PC-9 (cell line): ENCODE measurements around the gene ELK3. TPM values are rescaled to one million over a fixed set of nuclear protein-coding genes. Genes with fewer than 3 reads are reported as not detected.
A peak's percentile ranks its signal among the peaks of the same experiment; 100 is the strongest.

Experiments
- BruUV-seq: library from RNA; stranded (reverse); fragments of 400-500 nt; replicated peaks from 2 replicates; lab custom pipeline; 2021; lab: Mats Ljungman, UMichigan
- CTCF ChIA-PET: fragments of 300-600 bp; sonication (Branson Sonifier 250); formaldehyde crosslinking; loops from one replicate; lab custom pipeline; 2022; ENCODE audit warnings: antibody characterized with exemption; lab: Charles Lee
- POLR2A ChIA-PET: fragments of 300-600 bp; sonication (Branson Sonifier 250); formaldehyde crosslinking; loops from one replicate; lab custom pipeline; 2022; ENCODE audit warnings: antibody characterized with exemption; ENCODE audit not compliant: unreplicated experiment; lab: Charles Lee
- DNase-seq, 2 experiments: peaks; one replicate each; pipeline versions ENCODE4 v3.0.0 to v3.0.0-alpha.2; 2015 to 2022; ENCODE audit warnings: mixed read lengths in 1 of 2
- H2AFZ ChIP-seq: fragments of 200-600 bp; sonication (generic); 2 replicates; pipeline ENCODE4 v1.8.1; 2017; ENCODE audit warnings: antibody characterized with exemption
- H3F3A ChIP-seq: fragments of 200-600 bp; sonication (generic); 2 replicates; pipeline ENCODE4 v1.8.1; 2017; ENCODE audit warnings: antibody characterized with exemption, mild to moderate bottlenecking, low read depth; ENCODE audit not compliant: insufficient read depth
- H3K27ac ChIP-seq: fragments of 200-600 bp; sonication (generic); 2 replicates; pipeline ENCODE4 v1.6.1; 2016; ENCODE audit warnings: mixed run types
- H3K27me3 ChIP-seq: fragments of 200-600 bp; sonication (generic); 2 replicates; pipeline ENCODE4 v1.6.1; 2016; ENCODE audit warnings: low read depth, mixed run types; ENCODE audit not compliant: insufficient read depth
- H3K36me3 ChIP-seq: fragments of 200-600 bp; sonication (generic); 2 replicates; pipeline ENCODE4 v1.6.1; 2016; ENCODE audit warnings: low read depth, mixed run types
- H3K4me1 ChIP-seq: fragments of 200-600 bp; sonication (generic); replicated peaks from 2 replicates; pipeline ENCODE4 v1.6.1; 2016; ENCODE audit warnings: mixed run types; ENCODE audit not compliant: insufficient read depth
- H3K4me2 ChIP-seq: fragments of 200-600 bp; sonication (generic); 2 replicates; pipeline ENCODE4 v1.6.1; 2017; ENCODE audit warnings: mixed run types
- H3K4me3 ChIP-seq: fragments of 200-600 bp; sonication (generic); 2 replicates; pipeline ENCODE4 v1.6.1; 2016; ENCODE audit warnings: mixed run types
- H3K79me2 ChIP-seq: fragments of 200-600 bp; sonication (generic); 2 replicates; pipeline ENCODE4 v1.6.1; 2017; ENCODE audit warnings: low read depth, mixed run types
- H3K9me2 ChIP-seq: fragments of 200-600 bp; sonication (generic); 2 replicates; pipeline ENCODE4 v1.8.1; 2017; ENCODE audit warnings: mild to moderate bottlenecking; ENCODE audit not compliant: insufficient read depth
- H3K9me3 ChIP-seq: fragments of 200-600 bp; sonication (generic); 2 replicates; pipeline ENCODE4 v1.8.1; 2016; ENCODE audit warnings: low read depth; ENCODE audit not compliant: insufficient read depth
- H4K20me1 ChIP-seq: fragments of 200-600 bp; sonication (generic); 2 replicates; pipeline ENCODE4 v1.8.1; 2017; ENCODE audit not compliant: insufficient read depth
- EZH2 ChIP-seq: fragments of 200-600 bp; sonication (generic); IDR thresholded peaks from 2 replicates; pipeline ENCODE4 v1.8.0; 2017; ENCODE audit warnings: antibody characterized with exemption, low read depth
- intact Hi-C: fragments of 100-400 bp; cut with micrococcal nuclease; formaldehyde crosslinking; loops from one replicate; pipeline ENCODE4 v1.10.0; 2022; ENCODE audit not compliant: unreplicated experiment
- total RNA-seq: library from RNA; stranded (reverse); gene quantifications from 2 replicates; pipeline ENCODE4 v1.2.3, GENCODE V29; 2021
- TF ChIP-seq, protein P1 (sequence below): fragments of 200-600 bp; sonication (generic); conservative IDR thresholded peaks from 2 replicates; pipeline ENCODE4 v1.6.1; 2017; ENCODE audit warnings: mixed run types, antibody characterized with exemption, mild to moderate bottlenecking, moderate library complexity

Gene ELK3
- total RNA-seq, 1 experiment from 2014 or later: 52.3 TPM

DNA sequence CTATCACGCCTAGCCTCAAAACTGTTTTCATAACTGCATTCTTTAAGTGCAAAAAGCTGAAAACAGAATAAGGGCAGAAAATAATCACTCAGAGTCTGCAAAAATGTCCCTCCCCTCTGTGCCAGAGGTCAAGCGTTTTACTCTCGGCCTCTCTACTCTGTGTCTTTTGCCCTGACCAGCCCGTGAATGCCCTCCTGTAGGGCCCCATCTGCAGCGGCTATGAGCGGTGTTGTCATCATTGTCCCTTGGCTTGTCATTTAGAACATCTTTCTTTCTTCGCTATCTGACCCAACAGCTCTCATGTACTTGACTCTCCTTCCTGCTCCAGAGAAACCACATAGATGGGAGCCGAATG, 21.7 kb downstream of the ELK3 start:
- Histone ChIP-seq H3K4me1 (peaks cover 50% of the 10 kb centered on the region), H3K36me3 (peaks cover 3% of the 10 kb centered on the region; the same call in 1 of the 2 replicates), H3K27ac (no peak overlapping the region; the same call in 1 of the 2 replicates), H2AFZ (no peak overlapping the region), H4K20me1 (no peaks in the 10 kb centered on the region), H3K27me3 (no peaks in the 10 kb centered on the region), H3K9me3 (no peaks in the 10 kb centered on the region), H3F3A (peaks cover 67% of the 10 kb centered on the region), H3K9me2 (no peaks in the 10 kb centered on the region), H3K4me3 (no peak overlapping the region), H3K79me2 (peaks cover 71% of the 10 kb centered on the region), H3K4me2 (no peak overlapping the region)
- POLR2A ChIA-PET: interaction anchor here (0.6 kb wide), 1 partner anchor 829 kb away, joined by 30 read pairs; no protein-coding TSS in a partner anchor
- no TSS peak for BruUV-seq
- CTCF ChIA-PET: interaction anchor here (0.6 to 1.2 kb wide), 7 partner anchors 74 to 370 kb away, joined by 3 to 11 read pairs (median 6); partner anchors contain the start of gene CDK17
- TF ChIP-seq, protein P1, sequence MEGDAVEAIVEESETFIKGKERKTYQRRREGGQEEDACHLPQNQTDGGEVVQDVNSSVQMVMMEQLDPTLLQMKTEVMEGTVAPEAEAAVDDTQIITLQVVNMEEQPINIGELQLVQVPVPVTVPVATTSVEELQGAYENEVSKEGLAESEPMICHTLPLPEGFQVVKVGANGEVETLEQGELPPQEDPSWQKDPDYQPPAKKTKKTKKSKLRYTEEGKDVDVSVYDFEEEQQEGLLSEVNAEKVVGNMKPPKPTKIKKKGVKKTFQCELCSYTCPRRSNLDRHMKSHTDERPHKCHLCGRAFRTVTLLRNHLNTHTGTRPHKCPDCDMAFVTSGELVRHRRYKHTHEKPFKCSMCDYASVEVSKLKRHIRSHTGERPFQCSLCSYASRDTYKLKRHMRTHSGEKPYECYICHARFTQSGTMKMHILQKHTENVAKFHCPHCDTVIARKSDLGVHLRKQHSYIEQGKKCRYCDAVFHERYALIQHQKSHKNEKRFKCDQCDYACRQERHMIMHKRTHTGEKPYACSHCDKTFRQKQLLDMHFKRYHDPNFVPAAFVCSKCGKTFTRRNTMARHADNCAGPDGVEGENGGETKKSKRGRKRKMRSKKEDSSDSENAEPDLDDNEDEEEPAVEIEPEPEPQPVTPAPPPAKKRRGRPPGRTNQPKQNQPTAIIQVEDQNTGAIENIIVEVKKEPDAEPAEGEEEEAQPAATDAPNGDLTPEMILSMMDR: no peak
- TF ChIP-seq EZH2: no peak
- intact Hi-C loops: loop anchor here (1.0 to 5.0 kb wide), 6 partner anchors 83 to 301 kb away; no protein-coding TSS in a partner anchor
- DNase-seq: no peak

DNA sequence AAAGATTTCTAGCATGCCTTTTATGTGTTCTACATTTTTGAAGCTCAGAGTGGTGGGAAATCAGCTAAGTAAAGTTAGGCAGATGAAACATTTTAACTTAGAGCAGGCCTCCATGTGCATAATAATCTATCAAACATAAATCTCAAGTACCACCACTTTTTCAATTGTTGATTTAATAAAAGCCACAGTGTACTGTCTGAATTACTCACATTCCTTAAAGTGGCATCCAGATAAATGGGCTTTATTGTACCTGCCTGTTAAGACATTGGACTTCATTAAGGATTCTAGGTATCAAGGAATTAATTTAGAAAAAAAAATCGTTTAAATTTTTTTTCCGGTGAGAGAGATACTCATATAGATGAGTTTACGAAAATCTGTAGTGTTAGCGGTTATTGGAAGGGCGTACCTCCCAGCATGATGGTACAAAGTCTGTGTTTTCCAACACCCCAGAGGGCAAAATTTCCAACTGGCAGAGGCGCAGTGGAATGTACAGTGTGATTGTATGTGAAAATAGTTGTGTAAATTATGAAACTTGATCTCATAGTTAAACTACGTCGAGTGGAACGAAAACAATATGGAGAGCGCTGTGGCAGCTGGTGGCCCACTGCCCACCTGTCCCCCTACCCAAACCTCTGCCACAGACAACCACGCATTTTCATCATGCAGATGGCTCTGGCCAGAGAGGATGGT, 25.0 kb downstream of the ELK3 start:
- peak overlapping the region; percentile 56 for H3K4me3 ChIP-seq
- peaks cover 51% of the 10 kb centered on the region for H3F3A ChIP-seq
- H3K27me3 ChIP-seq: no peaks in the 10 kb centered on the region
- H3K4me1 ChIP-seq: peaks cover 55% of the 10 kb centered on the region
- intact Hi-C loops: loop anchor here (1.0 to 5.0 kb wide), 5 partner anchors 21 to 283 kb away; partner anchors contain the start of gene CDK17
- peaks cover 9% of the 10 kb centered on the region for H3K36me3 ChIP-seq
- H3K9me3 ChIP-seq: no peaks in the 10 kb centered on the region
- peak overlapping the region; percentile 90 for H3K4me2 ChIP-seq
- peak overlapping the region; percentile 66; the same call in 1 of the 2 replicates for H2AFZ ChIP-seq
- no peaks in the 10 kb centered on the region for H3K9me2 ChIP-seq
- TSS peak; percentile 99 for BruUV-seq
- peak overlapping the region; percentile 100 for H3K27ac ChIP-seq
- peak in 1 of 2 experiments; percentile 66 for DNase-seq
- POLR2A ChIA-PET: interaction anchor here (0.5 to 1.4 kb wide), 6 partner anchors 42 to 1001 kb away, joined by 3 to 17 read pairs (median 7); partner anchors contain the start of gene VEZT
- TF ChIP-seq, protein P1: peak; percentile 22; the same call in 1 of the 2 replicates
- TF ChIP-seq EZH2: no peak
- no peaks in the 10 kb centered on the region for H4K20me1 ChIP-seq
- CTCF ChIA-PET: interaction anchor here (0.6 to 1.3 kb wide), 3 partner anchors 146 to 247 kb away, joined by 3 to 4 read pairs (median 4); no protein-coding TSS in a partner anchor
- H3K79me2 ChIP-seq: peaks cover 76% of the 10 kb centered on the region

DNA sequence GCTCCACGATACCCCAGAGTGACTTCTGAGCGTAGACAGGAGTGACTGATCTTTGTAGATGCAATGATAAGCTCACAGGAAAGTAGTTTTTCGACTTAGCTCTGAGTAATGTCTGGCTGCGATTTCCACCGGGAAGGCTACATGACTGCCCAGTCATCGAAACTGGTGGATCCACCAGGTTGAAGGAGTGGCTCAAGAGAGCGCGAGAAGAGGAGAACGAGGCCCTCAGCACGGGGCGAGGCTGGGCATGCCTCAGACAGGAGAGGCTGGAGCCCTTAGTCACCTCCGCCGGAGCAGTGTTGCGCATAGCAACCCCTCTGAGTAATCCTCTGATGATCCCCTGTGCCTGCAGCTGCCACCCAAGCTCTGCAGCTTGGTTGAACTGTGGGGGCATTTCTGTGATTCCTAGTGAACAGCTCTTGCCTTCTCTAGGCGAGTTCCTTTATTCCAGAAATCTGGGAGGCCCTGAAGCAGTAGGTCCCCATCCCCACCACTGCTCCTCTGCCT, 25.6 kb downstream of the ELK3 start:
- Histone ChIP-seq H3K36me3 (peaks cover 16% of the 10 kb centered on the region), H3K4me2 (peak overlapping the region; percentile 90), H3K9me3 (no peaks in the 10 kb centered on the region), H4K20me1 (no peaks in the 10 kb centered on the region), H3K9me2 (no peaks in the 10 kb centered on the region), H3K4me1 (peaks cover 53% of the 10 kb centered on the region), H3K27ac (peak overlapping the region; percentile 100), H3K4me3 (peak overlapping the region; percentile 56), H3K27me3 (no peaks in the 10 kb centered on the region), H3F3A (peaks cover 45% of the 10 kb centered on the region), H3K79me2 (peaks cover 81% of the 10 kb centered on the region), H2AFZ (peak overlapping the region; percentile 66; the same call in 1 of the 2 replicates)
- peak; percentile 96 to 99 for DNase-seq
- CTCF ChIA-PET: interaction anchor here (1.0 to 1.3 kb wide), 2 partner anchors 147 to 182 kb away, joined by 4 read pairs; no protein-coding TSS in a partner anchor
- POLR2A ChIA-PET: interaction anchor here (0.5 to 1.4 kb wide), 8 partner anchors 9 to 197 kb away, joined by 3 to 17 read pairs (median 6); no protein-coding TSS in a partner anchor
- TF ChIP-seq, protein P1: no peak
- no peak for TF ChIP-seq EZH2
- no TSS peak for BruUV-seq
- intact Hi-C loops: loop anchor here (1.0 to 5.0 kb wide), 5 partner anchors 21 to 283 kb away; partner anchors contain the start of gene CDK17
